WTC11 (cell line): ENCODE measurements around the gene ZNF516. TPM values are rescaled to one million over a fixed set of nuclear protein-coding genes. Genes with fewer than 3 reads are reported as not detected.
A peak's percentile ranks its signal among the peaks of the same experiment; 100 is the strongest.

Source experiments
- ATAC-seq: fragments of 200-7000 bp; cut with Tn5 transposase; 2 replicates; pipeline ENCODE4 v1.10.0; 2021; ENCODE audit warnings: mild to moderate bottlenecking, moderate library complexity
- CTCF ChIA-PET: fragments of 300-600 bp; sonication (Branson Sonifier 250); formaldehyde crosslinking; loops from one replicate; lab custom pipeline; 2021; ENCODE audit warnings: antibody characterized with exemption; lab: Charles Lee
- POLR2A ChIA-PET: fragments of 350-600 bp; sonication (Branson Sonifier 250); formaldehyde crosslinking; loops from one replicate; lab custom pipeline; 2021; ENCODE audit warnings: antibody characterized with exemption; lab: Charles Lee
- DNase-seq: peaks from one replicate; pipeline ENCODE4 v3.0.0; 2021; ENCODE audit warnings: low spot score
- H3K27ac Mint-ChIP-seq: 2 replicates; pipeline ENCODE4 v1.8.0; 2021; ENCODE audit warnings: mixed read lengths
- H3K27me3 Mint-ChIP-seq: 2 replicates; pipeline ENCODE4 v1.8.0; 2021; ENCODE audit warnings: low read depth, mild to moderate bottlenecking, moderate library complexity, mixed read lengths
- H3K36me3 Mint-ChIP-seq: 2 replicates; pipeline ENCODE4 v1.8.0; 2021; ENCODE audit warnings: mixed read lengths
- H3K4me1 Mint-ChIP-seq: 2 replicates; pipeline ENCODE4 v1.8.0; 2022; ENCODE audit warnings: mixed read lengths
- H3K4me3 Mint-ChIP-seq: 2 replicates; pipeline ENCODE4 v1.8.0; 2021; ENCODE audit warnings: mild to moderate bottlenecking, moderate library complexity, mixed read lengths
- H3K9me3 Mint-ChIP-seq: 2 replicates; pipeline ENCODE4 v1.8.0; 2021; ENCODE audit warnings: mixed read lengths
- AFF4 ChIP-seq: sonication (generic); formaldehyde crosslinking; IDR thresholded peaks from 2 replicates; pipeline ENCODE4 v1.8.1; 2023; ENCODE audit warnings: mild to moderate bottlenecking, missing genetic modification reagents, borderline replicate concordance
- ARID4B ChIP-seq: sonication (generic); formaldehyde crosslinking; IDR thresholded peaks from 2 replicates; pipeline ENCODE4 v1.8.0; 2023; ENCODE audit warnings: missing genetic modification reagents, mild to moderate bottlenecking, borderline replicate concordance
- CBFB ChIP-seq: sonication (generic); formaldehyde crosslinking; IDR thresholded peaks from 2 replicates; pipeline ENCODE4 v1.8.1; 2022; ENCODE audit warnings: mild to moderate bottlenecking, low read depth, missing genetic modification reagents
- CREB1 ChIP-seq: sonication (generic); formaldehyde crosslinking; IDR thresholded peaks from 2 replicates; pipeline ENCODE4 v1.8.0; 2023; ENCODE audit warnings: mild to moderate bottlenecking, missing genetic modification reagents
- CREM ChIP-seq: sonication (generic); formaldehyde crosslinking; IDR thresholded peaks from 2 replicates; pipeline ENCODE4 v1.8.1; 2022; ENCODE audit warnings: mild to moderate bottlenecking, missing genetic modification reagents, moderate library complexity
- GABPB1 ChIP-seq: sonication (generic); formaldehyde crosslinking; IDR thresholded peaks from 2 replicates; pipeline ENCODE4 v1.8.1; 2023; ENCODE audit warnings: mild to moderate bottlenecking, missing genetic modification reagents
- HMGA2 ChIP-seq: fragments of 250-450 bp; sonication (Bioruptor Pico); IDR thresholded peaks from 2 replicates; pipeline ENCODE4 v1.4.0; 2021; ENCODE audit warnings: mild to moderate bottlenecking, moderate library complexity
- MAX ChIP-seq: sonication (generic); formaldehyde crosslinking; IDR thresholded peaks from 2 replicates; pipeline ENCODE4 v1.8.0; 2022; ENCODE audit warnings: mild to moderate bottlenecking, missing genetic modification reagents
- MLX ChIP-seq: sonication (generic); formaldehyde crosslinking; IDR thresholded peaks from 2 replicates; pipeline ENCODE4 v1.8.1; 2023; ENCODE audit warnings: mild to moderate bottlenecking, missing genetic modification reagents, moderate library complexity
- MXD4 ChIP-seq: fragments of 250-450 bp; sonication (Bioruptor Pico); IDR thresholded peaks from 2 replicates; pipeline ENCODE4 v1.8.0; 2021; ENCODE audit warnings: mild to moderate bottlenecking, moderate library complexity, borderline replicate concordance
- MYBL2 ChIP-seq: sonication (generic); formaldehyde crosslinking; IDR thresholded peaks from 2 replicates; pipeline ENCODE4 v1.8.1; 2023; ENCODE audit warnings: mild to moderate bottlenecking, moderate library complexity, missing genetic modification reagents
- NFATC4 ChIP-seq: fragments of 250-450 bp; sonication (Bioruptor Pico); IDR thresholded peaks from 2 replicates; pipeline ENCODE4 v1.9.0; 2021; ENCODE audit warnings: mild to moderate bottlenecking
- NR1H2 ChIP-seq: sonication (generic); formaldehyde crosslinking; IDR thresholded peaks from 2 replicates; pipeline ENCODE4 v1.9.0; 2021; ENCODE audit warnings: mild to moderate bottlenecking, moderate library complexity, missing genetic modification reagents
- NR3C1 ChIP-seq: sonication (generic); formaldehyde crosslinking; conservative IDR thresholded peaks from 2 replicates; pipeline ENCODE4 v1.8.1; 2023; ENCODE audit warnings: low read depth, mild to moderate bottlenecking, missing genetic modification reagents
- RELA ChIP-seq: sonication (generic); formaldehyde crosslinking; IDR thresholded peaks from 2 replicates; pipeline ENCODE4 v1.8.1; 2022; ENCODE audit warnings: missing genetic modification reagents, mild to moderate bottlenecking, borderline replicate concordance
- SMAD3 ChIP-seq: sonication (generic); formaldehyde crosslinking; IDR thresholded peaks from 2 replicates; pipeline ENCODE4 v1.8.0; 2022; ENCODE audit warnings: missing genetic modification reagents, mild to moderate bottlenecking, borderline replicate concordance
- SMAD4 ChIP-seq: sonication (generic); formaldehyde crosslinking; IDR thresholded peaks from 2 replicates; pipeline ENCODE4 v1.8.0; 2022; ENCODE audit warnings: mild to moderate bottlenecking, missing genetic modification reagents
- TEAD4 ChIP-seq: sonication (generic); formaldehyde crosslinking; IDR thresholded peaks from 2 replicates; pipeline ENCODE4 v1.8.0; 2022; ENCODE audit warnings: mild to moderate bottlenecking, missing genetic modification reagents
- ZNF121 ChIP-seq: sonication (generic); formaldehyde crosslinking; IDR thresholded peaks from 2 replicates; pipeline ENCODE4 v1.8.0; 2023; ENCODE audit warnings: missing genetic modification reagents
- ZNF219 ChIP-seq: sonication (generic); formaldehyde crosslinking; IDR thresholded peaks from 2 replicates; pipeline ENCODE4 v1.8.0; 2023; ENCODE audit warnings: missing genetic modification reagents, mild to moderate bottlenecking, borderline replicate concordance
- ZNF396 ChIP-seq: fragments of 250-450 bp; sonication (Bioruptor Pico); IDR thresholded peaks from 2 replicates; pipeline ENCODE4 v1.8.0; 2021; ENCODE audit warnings: mild to moderate bottlenecking, moderate library complexity, borderline replicate concordance
- ZNF423 ChIP-seq: fragments of 250-450 bp; sonication (Bioruptor Pico); IDR thresholded peaks from 2 replicates; pipeline ENCODE4 v2.1.2; 2022; ENCODE audit warnings: mild to moderate bottlenecking, moderate library complexity
- total RNA-seq: library from RNA; stranded (reverse); gene quantifications from 3 replicates; pipeline ENCODE4 v1.2.3, GENCODE V29; 2021
- TF ChIP-seq, protein P1 (sequence below): sonication (generic); formaldehyde crosslinking; IDR thresholded peaks from 2 replicates; pipeline ENCODE4 v1.8.1; 2022; ENCODE audit warnings: low read depth, mild to moderate bottlenecking, moderate library complexity, missing genetic modification reagents, borderline replicate concordance

Gene ZNF516
- total RNA-seq, 1 experiment from 2014 or later: 58.6 TPM

GRCh38 chr18:76468345-76469304 is 26.4 kb downstream of the ZNF516 start:
- 0 out of 2 replicates have a peak, but pooled peaks cover 4% of the 10 kb centered on the region for H3K9me3 Mint-ChIP-seq
- H3K4me3 Mint-ChIP-seq: no peak overlapping the region
- no peak for DNase-seq
- H3K36me3 Mint-ChIP-seq: peaks cover 3% of the 10 kb centered on the region; the same call in 1 of the 2 replicates
- H3K27me3 Mint-ChIP-seq: no peaks in the 10 kb centered on the region
- TF ChIP-seq ZNF423 (CRISPR knock-in tag): no peak
- no peak for TF ChIP-seq ZNF219 (CRISPR knock-in tag)
- no peak for TF ChIP-seq MAX (CRISPR knock-in tag)
- no peak for TF ChIP-seq CREM (CRISPR knock-in tag)
- no peak for TF ChIP-seq TEAD4 (CRISPR knock-in tag)
- no peak for TF ChIP-seq SMAD3 (CRISPR knock-in tag)
- TF ChIP-seq NR1H2 (CRISPR knock-in tag): no peak
- TF ChIP-seq MXD4 (CRISPR knock-in tag): no peak
- TF ChIP-seq MLX (CRISPR knock-in tag): no peak
- CTCF ChIA-PET: interaction anchor here (1.0 to 2.4 kb wide), 2 partner anchors 13 to 151 kb away, joined by 3 to 9 read pairs; no protein-coding TSS in a partner anchor
- peaks cover 17% of the 10 kb centered on the region for H3K4me1 Mint-ChIP-seq
- ATAC-seq: no peak
- peak overlapping the region; percentile 63; the same call in 1 of the 2 replicates for H3K27ac Mint-ChIP-seq
- POLR2A ChIA-PET: no interaction called here

GRCh38 chr18:76467371-76468190 is 27.5 kb downstream of the ZNF516 start:
- 0 out of 2 replicates have a peak, but pooled peaks cover 4% of the 10 kb centered on the region for H3K9me3 Mint-ChIP-seq
- H3K4me1 Mint-ChIP-seq: peaks cover 17% of the 10 kb centered on the region
- H3K27ac Mint-ChIP-seq: no peak overlapping the region; the same call in 1 of the 2 replicates
- H3K4me3 Mint-ChIP-seq: no peak overlapping the region
- ChIA-PET CTCF (interaction anchor here (0.6 to 1.0 kb wide), 2 partner anchors 9 to 152 kb away, joined by 3 read pairs; no protein-coding TSS in a partner anchor), POLR2A (no interaction called here)
- H3K27me3 Mint-ChIP-seq: no peaks in the 10 kb centered on the region
- DNase-seq (no peak), ATAC-seq (0 out of 2 replicates have a peak, but pooled peaks have one; percentile 43)
- H3K36me3 Mint-ChIP-seq: peaks cover 3% of the 10 kb centered on the region; the same call in 1 of the 2 replicates
- TF ChIP-seq ZNF121 (no peak), NFATC4 (CRISPR knock-in tag) (no peak), ZNF396 (CRISPR knock-in tag) (no peak), MYBL2 (CRISPR knock-in tag) (no peak), GABPB1 (CRISPR knock-in tag) (no peak), HMGA2 (CRISPR knock-in tag) (no peak), AFF4 (CRISPR knock-in tag) (no peak), RELA (CRISPR knock-in tag) (no peak), CREB1 (CRISPR knock-in tag) (no peak), CBFB (CRISPR knock-in tag) (no peak), NR3C1 (CRISPR knock-in tag) (no peak), ARID4B (no peak), SMAD4 (CRISPR knock-in tag) (no peak)
- TF ChIP-seq, protein P1, sequence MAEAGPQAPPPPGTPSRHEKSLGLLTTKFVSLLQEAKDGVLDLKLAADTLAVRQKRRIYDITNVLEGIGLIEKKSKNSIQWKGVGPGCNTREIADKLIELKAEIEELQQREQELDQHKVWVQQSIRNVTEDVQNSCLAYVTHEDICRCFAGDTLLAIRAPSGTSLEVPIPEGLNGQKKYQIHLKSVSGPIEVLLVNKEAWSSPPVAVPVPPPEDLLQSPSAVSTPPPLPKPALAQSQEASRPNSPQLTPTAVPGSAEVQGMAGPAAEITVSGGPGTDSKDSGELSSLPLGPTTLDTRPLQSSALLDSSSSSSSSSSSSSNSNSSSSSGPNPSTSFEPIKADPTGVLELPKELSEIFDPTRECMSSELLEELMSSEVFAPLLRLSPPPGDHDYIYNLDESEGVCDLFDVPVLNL (CRISPR knock-in tag): no peak
